Thyroid gland (tissue), 4 donors: ENCODE measurements around the gene PNKP.

ENCODE experiments used
- CTCF ChIP-seq, 6 experiments: fragments of 200-600 bp in 3 of 6; fragments of 450-650 bp in 3 of 6; sonication (generic) in 3 of 6; IDR thresholded peaks; one replicate each; pipeline ENCODE4 v1.5.1; 2016 to 2019; ENCODE audit warnings: antibody characterized with exemption in 6 of 6, mild to moderate bottlenecking in 2 of 6, inconsistent platforms in 1 of 6, moderate library complexity in 1 of 6
- POLR2A ChIP-seq, 2 donors: fragments of 450-650 bp; IDR thresholded peaks; one replicate each; pipeline ENCODE4 v1.6.1; 2017; ENCODE audit warnings: antibody characterized with exemption in 2 of 2, mild to moderate bottlenecking in 2 of 2, moderate library complexity in 1 of 2

DNA sequence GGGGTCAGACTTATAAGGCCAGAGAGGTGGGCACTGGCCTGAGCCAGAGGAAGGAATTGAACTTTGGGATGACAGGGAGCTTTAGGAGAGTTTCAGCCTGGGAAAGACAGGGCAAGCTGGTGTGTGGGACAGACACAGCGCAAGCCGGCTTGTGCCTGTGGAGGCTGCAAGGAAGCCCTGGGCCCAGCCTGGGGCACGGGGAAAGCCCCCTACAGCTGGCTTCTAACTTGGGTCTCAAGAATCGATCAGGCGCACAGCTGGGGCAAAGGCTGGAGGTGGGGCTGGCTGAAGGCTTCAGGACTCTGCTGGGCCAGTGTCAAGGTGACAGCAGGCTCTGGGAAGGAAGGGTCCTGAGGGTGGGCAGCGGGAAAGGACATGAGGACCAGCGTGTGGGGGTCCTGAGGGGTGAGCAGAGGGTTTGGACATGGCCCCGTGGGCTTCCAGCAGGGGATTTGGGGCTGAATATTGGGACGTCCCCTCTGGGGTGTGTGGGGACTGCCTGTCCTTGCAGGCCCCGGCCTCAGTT is 13.5 kb downstream of the PNKP start:
- no peak for TF ChIP-seq CTCF (IDR thresholded peaks at IDR 0.05)
- TF ChIP-seq POLR2A (IDR thresholded peaks at IDR 0.05) = no peak
